ENCODE results near the gene PDCD7. TPM values are rescaled to one million over a fixed set of nuclear protein-coding genes. Genes with fewer than 3 reads are reported as not detected.
"Not testable (repeated sequence)": the region's sequence is repeated elsewhere in the genome, so short reads cannot be mapped to it uniquely, and the experiment has no call there.

PDCD7 gene
- total RNA-seq, 2 donors from 2014 or later: 8.9 to 13.3 TPM

DNA sequence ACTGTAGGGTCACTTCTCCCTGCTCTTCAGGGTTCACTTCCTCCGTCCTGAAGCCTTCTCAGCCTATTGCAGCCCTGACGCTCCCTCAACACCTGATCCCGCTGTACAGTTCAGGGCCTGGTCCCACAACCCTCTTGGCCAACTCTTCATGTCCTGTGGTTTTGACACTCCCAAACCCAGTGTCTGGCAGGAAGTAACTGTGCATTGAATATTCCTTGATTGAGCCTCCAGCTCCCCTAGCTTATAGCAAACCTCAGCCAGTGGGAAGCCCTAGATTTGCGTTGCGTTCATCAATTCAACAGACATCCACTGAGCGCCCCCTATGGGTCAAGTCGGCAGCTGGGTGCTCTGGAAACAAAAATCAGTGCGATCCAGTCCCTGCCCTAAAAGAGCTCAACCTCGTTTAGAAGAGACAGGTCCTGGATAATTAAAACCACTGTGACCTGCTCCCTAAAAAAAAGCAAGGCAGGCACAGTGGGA is 32.2 kb downstream of the PDCD7 start:
- Histone ChIP-seq H3K4me3 (no peak overlapping the region), H3K36me3 (peaks cover 47% of the 10 kb centered on the region), H3K27ac (no peak overlapping the region), H3K27me3 (no peaks in the 10 kb centered on the region), H3K9me3 (no peaks in the 10 kb centered on the region), H3K4me1 (peaks cover 0 to 3% of the 10 kb centered on the region in 2 donors)
- peak; percentile 78 for DNase-seq (ENCODE audit: low spot score)
- TF ChIP-seq, protein P1, sequence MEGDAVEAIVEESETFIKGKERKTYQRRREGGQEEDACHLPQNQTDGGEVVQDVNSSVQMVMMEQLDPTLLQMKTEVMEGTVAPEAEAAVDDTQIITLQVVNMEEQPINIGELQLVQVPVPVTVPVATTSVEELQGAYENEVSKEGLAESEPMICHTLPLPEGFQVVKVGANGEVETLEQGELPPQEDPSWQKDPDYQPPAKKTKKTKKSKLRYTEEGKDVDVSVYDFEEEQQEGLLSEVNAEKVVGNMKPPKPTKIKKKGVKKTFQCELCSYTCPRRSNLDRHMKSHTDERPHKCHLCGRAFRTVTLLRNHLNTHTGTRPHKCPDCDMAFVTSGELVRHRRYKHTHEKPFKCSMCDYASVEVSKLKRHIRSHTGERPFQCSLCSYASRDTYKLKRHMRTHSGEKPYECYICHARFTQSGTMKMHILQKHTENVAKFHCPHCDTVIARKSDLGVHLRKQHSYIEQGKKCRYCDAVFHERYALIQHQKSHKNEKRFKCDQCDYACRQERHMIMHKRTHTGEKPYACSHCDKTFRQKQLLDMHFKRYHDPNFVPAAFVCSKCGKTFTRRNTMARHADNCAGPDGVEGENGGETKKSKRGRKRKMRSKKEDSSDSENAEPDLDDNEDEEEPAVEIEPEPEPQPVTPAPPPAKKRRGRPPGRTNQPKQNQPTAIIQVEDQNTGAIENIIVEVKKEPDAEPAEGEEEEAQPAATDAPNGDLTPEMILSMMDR (IDR thresholded peaks at IDR 0.05): peak; percentile 64 to 82

DNA sequence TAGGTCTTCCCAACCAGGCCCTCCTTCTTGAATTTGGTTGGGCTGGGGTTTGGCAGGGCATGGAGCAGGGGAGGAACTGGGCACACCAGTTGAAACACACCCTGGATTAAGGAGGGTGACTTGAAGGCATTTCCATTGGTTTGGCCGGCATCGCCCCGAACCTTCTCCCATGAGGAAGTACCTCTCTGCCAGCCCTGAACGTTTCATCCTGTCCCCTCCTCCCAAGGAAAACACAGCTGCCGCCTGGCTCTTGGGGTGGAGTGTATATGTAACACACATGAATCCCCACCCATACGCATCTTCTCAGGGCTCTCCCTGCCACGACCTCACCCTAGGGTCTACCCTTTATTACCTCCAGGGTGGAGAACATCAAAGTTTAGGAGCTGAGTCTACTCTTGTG is 33.2 kb downstream of the PDCD7 start:
- H3K36me3 ChIP-seq: peaks cover 42% of the 10 kb centered on the region
- DNase-seq (ENCODE audit: low spot score): no peak

DNA sequence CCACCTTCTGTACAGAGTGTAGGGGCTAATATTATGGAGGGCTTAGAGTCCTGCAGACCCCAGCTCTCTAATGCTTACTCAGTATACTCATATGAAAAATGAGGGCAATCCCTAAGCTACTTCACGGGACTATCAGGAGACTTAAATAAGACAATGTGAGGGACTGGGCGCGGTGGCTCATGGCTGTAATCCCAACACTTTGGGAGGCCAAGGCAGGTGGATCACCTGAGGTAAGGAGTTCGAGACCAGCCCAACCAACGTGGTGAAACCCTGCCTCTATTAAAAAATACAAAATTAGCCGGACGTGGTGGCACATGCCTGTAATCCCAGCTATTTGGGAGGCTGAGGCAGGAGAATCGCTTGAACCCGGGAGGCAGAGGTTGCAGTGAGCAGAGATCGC is 33.8 kb downstream of the PDCD7 start:
- not testable (repeated sequence) for DNase-seq (ENCODE audit: low spot score); H3K4me3 ChIP-seq; H3K27ac ChIP-seq; H3K9me3 ChIP-seq; H3K4me1 ChIP-seq; H3K27me3 ChIP-seq
- peaks cover 38% of the 10 kb centered on the region for H3K36me3 ChIP-seq

More for the DNA sequence above, 33.2 kb downstream of the PDCD7 start:
- no peak overlapping the region for H3K27ac ChIP-seq
- H3K4me3 ChIP-seq: no peak overlapping the region
- TF ChIP-seq, protein P1 (IDR thresholded peaks at IDR 0.05): no peak
- peaks cover 0 to 3% of the 10 kb centered on the region in 2 donors for H3K4me1 ChIP-seq
- H3K27me3 ChIP-seq: no peaks in the 10 kb centered on the region
- no peaks in the 10 kb centered on the region for H3K9me3 ChIP-seq

DNA sequence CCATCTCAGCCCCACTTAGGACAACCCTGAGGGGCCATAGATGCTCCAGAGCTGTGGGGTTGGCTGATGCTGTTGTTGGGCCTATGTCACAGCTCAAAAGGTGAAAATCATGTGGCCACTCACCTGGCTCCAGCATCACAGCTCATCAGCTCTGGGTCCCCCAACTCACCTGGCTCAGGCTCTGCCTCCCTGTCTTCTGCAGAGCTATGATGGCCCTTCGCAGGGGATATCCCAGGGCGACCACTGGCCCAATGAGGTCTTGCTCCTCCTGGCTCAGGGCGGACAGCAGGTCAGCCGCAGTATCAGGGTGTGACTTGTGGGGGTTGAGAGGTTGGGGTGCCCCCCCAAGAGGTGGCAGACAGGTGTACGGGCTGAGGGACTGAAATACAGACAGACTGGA is 34.3 kb downstream of the PDCD7 start:
- TF ChIP-seq, protein P1 (IDR thresholded peaks at IDR 0.05): no peak

DNA sequence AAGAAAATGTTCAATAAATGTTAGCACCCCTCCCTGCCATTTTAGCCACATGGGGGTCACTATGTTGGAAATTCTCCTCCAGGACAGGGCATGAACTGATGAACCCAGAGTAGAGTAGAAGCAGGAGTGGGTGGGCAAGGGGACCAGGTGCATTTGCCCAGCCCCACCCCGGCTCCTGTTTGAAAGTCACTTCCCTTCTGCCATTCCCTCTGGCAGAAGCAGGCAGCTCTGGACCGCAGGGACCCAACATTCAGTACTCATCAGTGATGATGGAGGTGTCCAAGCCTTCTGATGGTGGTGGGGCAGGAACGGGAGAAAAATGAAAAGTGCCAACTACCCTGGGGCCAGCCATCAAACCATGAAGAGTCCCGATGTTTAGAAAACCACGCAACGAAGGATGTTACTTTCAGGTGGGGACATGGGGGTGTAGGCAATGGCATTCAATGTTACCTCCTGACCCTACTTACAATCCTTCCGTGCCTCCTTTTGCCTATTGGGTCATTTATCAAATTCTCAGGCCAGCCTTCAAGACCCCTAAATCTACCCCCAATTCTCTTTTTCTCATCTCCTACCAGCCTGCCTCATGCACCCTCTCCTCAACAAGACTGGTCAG is 35.9 kb downstream of the PDCD7 start:
- Histone ChIP-seq H3K36me3 (peaks cover 32% of the 10 kb centered on the region), H3K27me3 (no peaks in the 10 kb centered on the region), H3K4me1 (peaks cover 0 to 23% of the 10 kb centered on the region in 2 donors), H3K4me3 (no peak overlapping the region), H3K27ac (no peak overlapping the region), H3K9me3 (no peaks in the 10 kb centered on the region)
- TF ChIP-seq, protein P1 (IDR thresholded peaks at IDR 0.05): no peak
- no peak for DNase-seq (ENCODE audit: low spot score)

More for the DNA sequence above, 34.3 kb downstream of the PDCD7 start:
- Histone ChIP-seq H3K4me3 (no peak overlapping the region), H3K4me1 (peaks cover 0 to 14% of the 10 kb centered on the region in 2 donors), H3K27me3 (no peaks in the 10 kb centered on the region), H3K27ac (no peak overlapping the region), H3K9me3 (no peaks in the 10 kb centered on the region), H3K36me3 (peaks cover 38% of the 10 kb centered on the region)
- no peak for DNase-seq (ENCODE audit: low spot score)

DNA sequence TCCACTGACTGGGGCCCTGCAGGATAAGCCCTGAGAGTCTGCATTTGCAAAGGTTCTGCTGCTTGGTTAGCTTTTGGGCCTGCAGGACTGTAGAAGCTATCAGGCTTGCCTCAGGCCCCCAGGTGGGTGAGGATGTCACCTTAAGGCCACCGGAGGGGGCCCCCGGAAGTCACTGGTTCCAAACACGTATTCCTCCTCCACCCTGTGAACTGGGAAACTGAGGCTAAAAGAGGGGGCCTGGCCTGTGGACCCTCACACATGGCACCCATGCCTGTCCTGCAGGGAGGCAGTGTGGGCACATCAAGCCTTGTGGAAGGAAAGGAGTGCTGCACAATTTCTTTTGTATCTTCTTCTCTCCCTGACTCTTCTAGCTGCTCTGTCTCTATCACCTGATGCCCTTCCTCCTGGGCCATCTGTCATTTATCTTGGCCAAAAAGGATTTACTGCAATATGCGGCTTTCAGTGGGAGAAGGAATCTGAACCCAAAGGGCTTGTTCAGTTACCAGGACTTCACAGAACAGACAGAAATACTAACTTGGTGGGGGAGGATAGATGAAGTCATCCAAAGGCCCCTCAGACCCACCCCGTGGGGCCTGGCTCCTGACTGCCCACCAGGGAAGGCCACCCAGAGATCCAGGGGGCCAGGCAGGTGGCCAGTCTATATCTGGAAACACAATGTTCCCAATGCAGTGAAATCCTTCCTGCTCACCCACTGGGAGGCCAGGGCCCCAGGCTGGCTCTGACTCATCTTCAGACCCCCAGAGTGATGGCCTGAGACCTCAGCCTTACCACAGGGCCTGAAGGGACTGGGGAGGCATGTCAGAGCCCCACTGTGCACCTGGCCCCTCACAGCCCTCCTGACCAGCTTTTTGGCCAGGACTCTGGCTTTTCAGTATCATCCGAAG is 36.9 kb downstream of the PDCD7 start:
- no peaks in the 10 kb centered on the region for H3K27me3 ChIP-seq
- H3K4me1 ChIP-seq: peaks cover 0 to 23% of the 10 kb centered on the region in 2 donors
- no peaks in the 10 kb centered on the region for H3K9me3 ChIP-seq
- H3K27ac ChIP-seq: no peak overlapping the region
- H3K4me3 ChIP-seq: no peak overlapping the region
- H3K36me3 ChIP-seq: peaks cover 27% of the 10 kb centered on the region
- TF ChIP-seq, protein P1 (IDR thresholded peaks at IDR 0.05): no peak
- DNase-seq (ENCODE audit: low spot score): no peak

Data from right atrium auricular region (tissue), 2 donors.